ENCODE results near the gene OR8G5. TPM values are rescaled to one million over a fixed set of nuclear protein-coding genes. Genes with fewer than 3 reads are reported as not detected.

OR8G5 gene, protein sequence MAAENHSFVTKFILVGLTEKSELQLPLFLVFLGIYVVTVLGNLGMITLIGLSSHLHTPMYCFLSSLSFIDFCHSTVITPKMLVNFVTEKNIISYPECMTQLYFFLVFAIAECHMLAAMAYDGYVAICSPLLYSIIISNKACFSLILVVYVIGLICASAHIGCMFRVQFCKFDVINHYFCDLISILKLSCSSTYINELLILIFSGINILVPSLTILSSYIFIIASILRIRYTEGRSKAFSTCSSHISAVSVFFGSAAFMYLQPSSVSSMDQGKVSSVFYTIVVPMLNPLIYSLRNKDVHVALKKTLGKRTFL
- total RNA-seq, result not detected in 2 replicates
- not detected for total RNA-seq (2013)
- polyA plus RNA-seq, result not detected in 2 replicates
- polyA minus RNA-seq, result not detected in 2 replicates

DNA sequence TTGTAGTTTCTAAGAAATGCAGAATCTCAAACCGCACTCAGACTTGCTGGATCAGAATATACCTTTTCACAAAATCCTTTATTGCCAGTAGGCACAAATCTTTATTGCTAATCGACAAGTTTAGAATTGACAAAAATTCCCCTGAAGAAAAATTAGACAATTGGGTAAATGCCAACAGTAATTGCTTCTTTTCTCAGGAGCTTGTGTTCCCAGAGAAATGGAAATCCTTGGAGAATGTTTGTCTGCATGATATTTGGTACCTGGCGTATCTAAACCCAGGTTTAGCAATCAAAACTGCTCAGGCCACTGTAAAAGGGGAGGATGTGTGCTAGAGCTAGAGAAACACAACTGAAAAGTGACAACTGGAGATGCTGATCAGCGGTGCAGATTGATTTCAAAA lies at the start of gene OR8G5:
Gene OR8G5, plus strand, starts transcription at position 301 of the 400 bp plus-strand sequence. CDS start 8,556 bp downstream, outside the sequence.
- Mint-ChIP-seq H3K27ac (no peak within 1 kb of the TSS), H3K9me3 (ENCODE audit: insufficient read depth) (no peaks in the 10 kb centered on the region), H3K4me3 (no peak within 1 kb of the TSS), H3K4me1 (no peaks in the 10 kb centered on the region), H3K27me3 (peaks cover 3% of the 10 kb centered on the region)
- Histone ChIP-seq H3K9me3 (ENCODE audit: control extremely low read depth in 1 of 3, control insufficient read depth in 2 of 3, insufficient read depth in 1 of 3, low read length in 2 of 3) (peaks cover 0 to 1% (median 0%) of the 10 kb centered on the region in 3 donors), H3K36me3 (replicated peaks in 1 of 2; ENCODE audit: control extremely low read depth in 1 of 2, control insufficient read depth in 1 of 2, extremely low read depth in 1 of 2, insufficient read depth in 2 of 2, low read length in 1 of 2) (no peaks in the 10 kb centered on the region), H3K4me1 (ENCODE audit: control insufficient read depth in 2 of 2, insufficient read depth in 2 of 2, low read length in 2 of 2) (no peaks in the 10 kb centered on the region), H3K79me2 (ENCODE audit: control insufficient read depth, insufficient read depth, low read length) (no peaks in the 10 kb centered on the region), H3K9ac (ENCODE audit: low read length) (no peak within 1 kb of the TSS), H3K4me2 (replicated peaks; ENCODE audit: low read depth, low read length, poor library complexity, severe bottlenecking) (no peak within 1 kb of the TSS), H4K20me1 (ENCODE audit: control insufficient read depth, insufficient read depth, low read length, poor library complexity, severe bottlenecking) (no peaks in the 10 kb centered on the region), H2AFZ (ENCODE audit: insufficient read depth, low read depth, low read length, poor library complexity, severe bottlenecking) (no peak within 1 kb of the TSS), H3K27ac (ENCODE audit: low read length in 2 of 2) (no peak within 1 kb of the TSS), H3K4me3 (ENCODE audit: control extremely low read depth in 1 of 5, extremely low read depth in 1 of 5, insufficient read depth in 1 of 5, low read depth in 2 of 5, low read length in 4 of 5) (no peak within 1 kb of the TSS), H3K27me3 (replicated peaks in 1 of 4; ENCODE audit: control extremely low read depth in 1 of 4, control insufficient read depth in 3 of 4, insufficient read depth in 4 of 4, low read length in 3 of 4) (peaks cover 0 to 4% (median 2%) of the 10 kb centered on the region in 4 experiments)
- intact Hi-C loops (cut with micrococcal nuclease), result no loop called here
- TF ChIP-seq EZH2 (IDR thresholded peaks at IDR 0.05; ENCODE audit: borderline replicate concordance, insufficient read depth, low read depth, low read length, poor library complexity, severe bottlenecking), result no peak
- TF ChIP-seq, protein P1, sequence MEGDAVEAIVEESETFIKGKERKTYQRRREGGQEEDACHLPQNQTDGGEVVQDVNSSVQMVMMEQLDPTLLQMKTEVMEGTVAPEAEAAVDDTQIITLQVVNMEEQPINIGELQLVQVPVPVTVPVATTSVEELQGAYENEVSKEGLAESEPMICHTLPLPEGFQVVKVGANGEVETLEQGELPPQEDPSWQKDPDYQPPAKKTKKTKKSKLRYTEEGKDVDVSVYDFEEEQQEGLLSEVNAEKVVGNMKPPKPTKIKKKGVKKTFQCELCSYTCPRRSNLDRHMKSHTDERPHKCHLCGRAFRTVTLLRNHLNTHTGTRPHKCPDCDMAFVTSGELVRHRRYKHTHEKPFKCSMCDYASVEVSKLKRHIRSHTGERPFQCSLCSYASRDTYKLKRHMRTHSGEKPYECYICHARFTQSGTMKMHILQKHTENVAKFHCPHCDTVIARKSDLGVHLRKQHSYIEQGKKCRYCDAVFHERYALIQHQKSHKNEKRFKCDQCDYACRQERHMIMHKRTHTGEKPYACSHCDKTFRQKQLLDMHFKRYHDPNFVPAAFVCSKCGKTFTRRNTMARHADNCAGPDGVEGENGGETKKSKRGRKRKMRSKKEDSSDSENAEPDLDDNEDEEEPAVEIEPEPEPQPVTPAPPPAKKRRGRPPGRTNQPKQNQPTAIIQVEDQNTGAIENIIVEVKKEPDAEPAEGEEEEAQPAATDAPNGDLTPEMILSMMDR (IDR thresholded peaks at IDR 0.05), result no peak
- POLR2A ChIA-PET, result no interaction called here
- CTCF ChIA-PET, result interaction anchor here (0.6 kb wide), 1 partner anchor 35 kb away, joined by 4 read pairs; no protein-coding TSS in a partner anchor
- ATAC-seq (ENCODE audit: low read depth) (no peak), DNase-seq (no peak)
- WGBS (ENCODE audit: insufficient coverage), result 40% methylated on average over 1 of the region's 4 CpGs

DNA sequence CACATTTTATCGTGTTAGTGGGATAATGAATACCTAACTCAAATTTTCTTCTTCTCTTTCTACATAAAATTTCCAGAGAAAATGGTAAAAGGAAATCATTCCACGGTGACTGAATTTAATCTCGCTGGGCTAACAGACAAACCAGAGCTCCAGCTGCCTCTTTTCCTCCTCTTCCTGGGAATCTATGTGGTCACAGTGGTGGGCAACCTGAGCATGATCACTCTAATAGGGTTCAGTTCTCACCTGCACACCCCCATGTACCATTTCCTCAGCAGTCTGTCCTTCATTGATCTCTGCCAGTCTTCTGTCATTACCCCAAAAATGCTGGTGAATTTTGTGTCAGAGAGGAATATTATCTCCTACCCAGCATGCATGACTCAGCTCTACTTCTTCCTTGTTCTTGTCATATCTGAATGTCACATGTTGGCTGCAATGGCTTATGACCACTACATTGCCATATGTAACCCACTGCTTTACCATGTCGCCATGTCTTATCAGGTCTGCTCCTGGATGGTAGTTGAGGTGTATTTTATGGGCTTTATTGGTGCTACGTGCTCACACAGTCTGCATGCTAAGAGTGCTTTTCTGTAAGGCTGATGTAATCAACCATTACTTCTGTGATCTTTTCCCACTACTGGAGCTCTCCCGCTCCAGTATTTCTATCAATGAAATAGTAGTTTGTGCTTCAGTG lies 48.9 kb upstream of the OR8G5 start:
- POLR2A ChIA-PET, result no interaction called here
- Histone ChIP-seq H3K9me3 (ENCODE audit: control extremely low read depth in 1 of 3, control insufficient read depth in 2 of 3, insufficient read depth in 1 of 3, low read length in 2 of 3) (no peaks in the 10 kb centered on the region), H3K27me3 (replicated peaks in 1 of 4; ENCODE audit: control extremely low read depth in 1 of 4, control insufficient read depth in 3 of 4, insufficient read depth in 4 of 4, low read length in 3 of 4) (no peaks in the 10 kb centered on the region), H3K79me2 (ENCODE audit: control insufficient read depth, insufficient read depth, low read length) (no peaks in the 10 kb centered on the region), H3K36me3 (replicated peaks in 1 of 2; ENCODE audit: control extremely low read depth in 1 of 2, control insufficient read depth in 1 of 2, extremely low read depth in 1 of 2, insufficient read depth in 2 of 2, low read length in 1 of 2) (no peaks in the 10 kb centered on the region), H3K4me3 (ENCODE audit: control extremely low read depth in 1 of 5, extremely low read depth in 1 of 5, insufficient read depth in 1 of 5, low read depth in 2 of 5, low read length in 4 of 5) (no peak overlapping the region), H2AFZ (ENCODE audit: insufficient read depth, low read depth, low read length, poor library complexity, severe bottlenecking) (no peak overlapping the region), H3K4me1 (ENCODE audit: control insufficient read depth in 2 of 2, insufficient read depth in 2 of 2, low read length in 2 of 2) (no peaks in the 10 kb centered on the region), H4K20me1 (ENCODE audit: control insufficient read depth, insufficient read depth, low read length, poor library complexity, severe bottlenecking) (no peaks in the 10 kb centered on the region), H3K4me2 (replicated peaks; ENCODE audit: low read depth, low read length, poor library complexity, severe bottlenecking) (no peak overlapping the region), H3K27ac (ENCODE audit: low read length in 2 of 2) (no peak overlapping the region), H3K9ac (ENCODE audit: low read length) (no peak overlapping the region)
- Mint-ChIP-seq H3K4me1 (no peaks in the 10 kb centered on the region), H3K4me3 (no peak overlapping the region), H3K27me3 (no peaks in the 10 kb centered on the region), H3K9me3 (ENCODE audit: insufficient read depth) (no peaks in the 10 kb centered on the region), H3K27ac (no peak overlapping the region)
- TF ChIP-seq EZH2 (IDR thresholded peaks at IDR 0.05; ENCODE audit: borderline replicate concordance, insufficient read depth, low read depth, low read length, poor library complexity, severe bottlenecking), result no peak
- TF ChIP-seq, protein P1 (IDR thresholded peaks at IDR 0.05), result no peak
- CTCF ChIA-PET, result no interaction called here
- no peak for ATAC-seq (ENCODE audit: low read depth)
- WGBS (ENCODE audit: insufficient coverage), result 93% methylated on average over 2 of the region's 6 CpGs
- DNase-seq, result no peak
- intact Hi-C loops (cut with micrococcal nuclease), result no loop called here

Data from B cell (primary cell).